ENCODE data around the gene GXYLT2. TPM values are rescaled to one million over a fixed set of nuclear protein-coding genes. Genes with fewer than 3 reads are reported as not detected.

Gene GXYLT2
- total and polyA plus RNA-seq, 3 donors from 2014 or later: 9.7 to 27.8 (median 17.6) TPM

DNA sequence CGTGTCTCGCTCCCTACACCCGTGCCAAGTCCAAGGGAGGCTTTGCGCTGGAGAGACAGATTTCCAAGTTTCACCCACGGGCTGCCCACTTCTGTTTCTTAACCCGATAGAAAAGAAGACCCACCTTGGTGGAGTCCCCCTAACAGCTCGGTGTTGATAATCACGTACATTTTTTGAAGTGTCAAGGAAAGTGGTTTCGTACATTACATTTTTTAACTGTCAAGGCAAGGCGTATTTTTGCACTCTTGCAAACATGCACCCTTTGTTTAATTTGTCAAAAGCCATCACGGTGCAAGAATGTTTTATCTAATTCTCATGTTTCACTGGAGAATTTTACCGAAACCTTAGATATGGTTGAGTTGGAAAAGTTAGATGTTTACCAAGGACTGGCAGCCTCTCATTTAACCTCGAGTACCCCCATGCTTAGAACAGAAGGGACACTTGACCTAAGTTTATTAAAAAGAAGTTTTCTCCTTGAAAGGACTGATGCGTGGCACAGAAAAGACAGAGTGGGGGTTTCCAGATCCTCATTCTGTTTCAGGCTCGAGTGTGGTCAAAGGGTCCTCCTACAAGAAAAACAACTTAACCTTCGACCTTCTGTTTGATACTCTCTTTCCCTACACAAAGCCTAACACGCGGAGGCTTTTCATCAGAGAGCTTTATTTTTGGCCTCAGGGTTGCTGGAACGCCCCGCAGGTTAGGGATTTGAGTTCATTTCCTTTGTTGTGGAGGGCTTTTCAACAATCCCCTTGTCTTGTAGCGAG is 882 bp downstream of the GXYLT2 start:
- no peaks in the 10 kb centered on the region for H3K9me3 ChIP-seq
- H3K27ac ChIP-seq: peak overlapping the region; percentile 56 to 68
- intact Hi-C loops (cut with DNase I; ENCODE audit: low total_unique reads): no loop called here
- 5 to 6% methylated on average over 21 of the region's 21 CpGs for WGBS, 2 donors
- H3K27me3 ChIP-seq: no peaks in the 10 kb centered on the region
- peaks cover 24% of the 10 kb centered on the region for H3K4me1 ChIP-seq
- peak; percentile 59 for DNase-seq
- peak overlapping the region; percentile 53 to 62 for H3K4me3 ChIP-seq
- no peak for TF ChIP-seq POLR2A (IDR thresholded peaks at IDR 0.05)
- TF ChIP-seq, protein P1, sequence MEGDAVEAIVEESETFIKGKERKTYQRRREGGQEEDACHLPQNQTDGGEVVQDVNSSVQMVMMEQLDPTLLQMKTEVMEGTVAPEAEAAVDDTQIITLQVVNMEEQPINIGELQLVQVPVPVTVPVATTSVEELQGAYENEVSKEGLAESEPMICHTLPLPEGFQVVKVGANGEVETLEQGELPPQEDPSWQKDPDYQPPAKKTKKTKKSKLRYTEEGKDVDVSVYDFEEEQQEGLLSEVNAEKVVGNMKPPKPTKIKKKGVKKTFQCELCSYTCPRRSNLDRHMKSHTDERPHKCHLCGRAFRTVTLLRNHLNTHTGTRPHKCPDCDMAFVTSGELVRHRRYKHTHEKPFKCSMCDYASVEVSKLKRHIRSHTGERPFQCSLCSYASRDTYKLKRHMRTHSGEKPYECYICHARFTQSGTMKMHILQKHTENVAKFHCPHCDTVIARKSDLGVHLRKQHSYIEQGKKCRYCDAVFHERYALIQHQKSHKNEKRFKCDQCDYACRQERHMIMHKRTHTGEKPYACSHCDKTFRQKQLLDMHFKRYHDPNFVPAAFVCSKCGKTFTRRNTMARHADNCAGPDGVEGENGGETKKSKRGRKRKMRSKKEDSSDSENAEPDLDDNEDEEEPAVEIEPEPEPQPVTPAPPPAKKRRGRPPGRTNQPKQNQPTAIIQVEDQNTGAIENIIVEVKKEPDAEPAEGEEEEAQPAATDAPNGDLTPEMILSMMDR (IDR thresholded peaks at IDR 0.05): no peak
- no peaks in the 10 kb centered on the region for H3K36me3 ChIP-seq (ENCODE audit: low read depth, missing control alignments)

GRCh38 chr3:72889310-72890165 is 1.7 kb downstream of the GXYLT2 start:
- no peak for TF ChIP-seq POLR2A (IDR thresholded peaks at IDR 0.05)
- TF ChIP-seq, protein P1 (IDR thresholded peaks at IDR 0.05): no peak
- 58 to 69% methylated on average over 12 to 13 of the region's 13 CpGs for WGBS, 2 donors
- Histone ChIP-seq H3K27me3 (no peaks in the 10 kb centered on the region), H3K4me1 (peaks cover 24% of the 10 kb centered on the region), H3K36me3 (ENCODE audit: low read depth, missing control alignments) (no peaks in the 10 kb centered on the region), H3K9me3 (no peaks in the 10 kb centered on the region), H3K4me3 (peak overlapping the region in 1 of 2 donors; percentile 53), H3K27ac (peak overlapping the region in 1 of 2 donors; percentile 68)
- peak; percentile 22 for DNase-seq
- intact Hi-C loops (cut with DNase I; ENCODE audit: low total_unique reads): no loop called here

DNA sequence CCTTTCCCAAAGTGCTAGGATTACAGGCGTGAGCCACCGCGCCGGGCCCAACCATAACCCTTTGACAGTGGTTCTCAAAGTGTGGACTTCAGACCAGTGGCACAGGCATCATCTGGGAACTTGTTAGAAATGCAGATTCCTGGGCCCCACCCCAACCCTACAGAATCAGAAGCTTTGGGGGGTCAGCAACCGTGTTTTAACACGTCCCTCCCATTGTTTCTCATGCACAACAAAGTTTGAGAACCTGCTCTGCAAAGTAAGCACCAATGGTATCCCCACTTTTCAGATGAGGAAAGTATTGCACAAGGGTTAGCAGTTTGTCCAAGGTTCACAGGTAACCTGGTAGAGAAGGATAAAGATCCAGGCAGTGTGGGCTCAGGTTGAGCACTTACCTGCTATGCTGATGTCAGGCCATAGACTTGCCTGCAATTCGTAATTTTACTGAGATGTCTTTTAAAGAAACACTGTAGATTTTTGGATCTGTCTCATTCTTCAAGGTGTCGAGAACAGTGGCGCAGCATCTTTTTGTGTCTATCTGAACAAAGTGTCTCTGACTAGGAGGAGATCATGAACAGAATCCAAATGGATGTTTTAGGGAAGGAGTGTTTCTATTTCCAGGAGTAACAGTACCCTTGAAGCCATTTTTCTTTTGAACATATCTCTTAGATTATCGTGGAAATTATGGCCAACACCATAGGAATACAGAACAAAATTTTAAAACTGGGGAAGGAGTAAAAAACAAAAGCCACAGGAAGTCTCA is 2.5 kb downstream of the GXYLT2 start:
- TF ChIP-seq POLR2A (IDR thresholded peaks at IDR 0.05): no peak
- TF ChIP-seq, protein P1 (IDR thresholded peaks at IDR 0.05): no peak
- WGBS, 2 donors: 66 to 83% methylated on average over 4 to 10 of the region's 10 CpGs
- intact Hi-C loops (cut with DNase I; ENCODE audit: low total_unique reads): no loop called here
- Histone ChIP-seq H3K4me3 (no peak overlapping the region), H3K9me3 (no peaks in the 10 kb centered on the region), H3K4me1 (peaks cover 24% of the 10 kb centered on the region), H3K27me3 (no peaks in the 10 kb centered on the region), H3K27ac (no peak overlapping the region), H3K36me3 (ENCODE audit: low read depth, missing control alignments) (no peaks in the 10 kb centered on the region)
- no peak for DNase-seq

GRCh38 chr3:72891053-72891855 is 3.4 kb downstream of the GXYLT2 start:
- Histone ChIP-seq H3K36me3 (ENCODE audit: low read depth, missing control alignments) (no peaks in the 10 kb centered on the region), H3K4me3 (no peak overlapping the region), H3K9me3 (no peaks in the 10 kb centered on the region), H3K4me1 (peaks cover 24% of the 10 kb centered on the region), H3K27ac (peak overlapping the region; percentile 37 to 52), H3K27me3 (no peaks in the 10 kb centered on the region)
- DNase-seq: peak; percentile 63
- intact Hi-C loops (cut with DNase I; ENCODE audit: low total_unique reads): no loop called here
- WGBS, 2 donors: 36 to 40% methylated on average over 8 of the region's 8 CpGs
- TF ChIP-seq, protein P1 (IDR thresholded peaks at IDR 0.05): no peak
- TF ChIP-seq POLR2A (IDR thresholded peaks at IDR 0.05): no peak
